HepG2 (cell line): ENCODE results near the gene TSSK6. TPM values are rescaled to one million over a fixed set of nuclear protein-coding genes. Genes with fewer than 3 reads are reported as not detected.

Source experiments
- CAMTA2 ChIP-seq: sonication (generic); formaldehyde crosslinking; IDR thresholded peaks from 2 replicates; pipeline ENCODE4 v1.4.0; 2020; ENCODE audit warnings: mild to moderate bottlenecking, missing genetic modification reagents, borderline replicate concordance
- DNMT3B ChIP-seq: conservative IDR thresholded peaks from 2 replicates; pipeline ENCODE4 v1.6.1; 2016; ENCODE audit warnings: missing biosample characterization, control low read depth
- GLI4 ChIP-seq: sonication (generic); formaldehyde crosslinking; IDR thresholded peaks from 2 replicates; pipeline ENCODE4 v1.5.1; 2020; ENCODE audit warnings: missing genetic modification reagents, mild to moderate bottlenecking, moderate library complexity, borderline replicate concordance
- HNF4G ChIP-seq, 2 experiments: sonication (generic) in 1 of 2; formaldehyde crosslinking in 1 of 2; IDR thresholded peaks; 2 replicates each; pipeline versions ENCODE4 v1.4.0 to v1.6.1; 2011 to 2020; ENCODE audit warnings: borderline replicate concordance in 2 of 2, low read depth in 2 of 2, mild to moderate bottlenecking in 2 of 2, low read length in 1 of 2, missing genetic modification reagents in 1 of 2, moderate library complexity in 1 of 2
- MATR3 ChIP-seq: sonication (generic); formaldehyde crosslinking; IDR thresholded peaks from 2 replicates; pipeline ENCODE4 v1.4.0; 2020; ENCODE audit warnings: missing genetic modification reagents
- MBD4 ChIP-seq: IDR thresholded peaks from 2 replicates; pipeline ENCODE4 v1.6.1; 2012; ENCODE audit warnings: low read length, inconsistent platforms, borderline replicate concordance
- MEIS1 ChIP-seq: sonication (generic); formaldehyde crosslinking; IDR thresholded peaks from 2 replicates; pipeline ENCODE4 v1.9.0; 2021; ENCODE audit warnings: mild to moderate bottlenecking, missing genetic modification reagents, moderate library complexity, borderline replicate concordance
- REL ChIP-seq: sonication (generic); formaldehyde crosslinking; conservative IDR thresholded peaks from 2 replicates; pipeline ENCODE4 v1.8.0; 2022; ENCODE audit warnings: mild to moderate bottlenecking, missing genetic modification reagents, moderate library complexity
- RFX5 ChIP-seq: IDR thresholded peaks from 2 replicates; pipeline ENCODE4 v1.6.1; 2011; ENCODE audit warnings: low read depth, low read length, improper control_type of control experiment
- SP140L ChIP-seq: sonication (generic); formaldehyde crosslinking; IDR thresholded peaks from 2 replicates; pipeline ENCODE4 v1.4.0; 2020; ENCODE audit warnings: missing genetic modification reagents, borderline replicate concordance
- SUZ12 ChIP-seq: fragments of 150-350 bp; IDR thresholded peaks from 2 replicates; pipeline ENCODE4 v1.6.1; 2014; ENCODE audit warnings: low read depth, low read length
- YY1 ChIP-seq: IDR thresholded peaks from 2 replicates; pipeline ENCODE4 v1.6.1; 2011; ENCODE audit warnings: low read length, low read depth, moderate library complexity, mild to moderate bottlenecking; ENCODE audit not compliant: insufficient read depth, insufficient replicate concordance
- ZBTB38 ChIP-seq: sonication (generic); formaldehyde crosslinking; IDR thresholded peaks from 2 replicates; pipeline ENCODE4 v1.5.1; 2020; ENCODE audit warnings: mild to moderate bottlenecking, missing genetic modification reagents
- ZNF331 ChIP-seq: sonication (generic); formaldehyde crosslinking; IDR thresholded peaks from 2 replicates; pipeline ENCODE4 v1.4.0; 2020; ENCODE audit warnings: missing genetic modification reagents
- ZNF652 ChIP-seq: IDR thresholded peaks from 2 replicates; pipeline ENCODE4 v1.6.1; 2016; ENCODE audit warnings: low read depth, borderline replicate concordance
- ZNF672 ChIP-seq: sonication (generic); formaldehyde crosslinking; IDR thresholded peaks from 2 replicates; pipeline ENCODE4 v1.8.1; 2022; ENCODE audit warnings: missing genetic modification reagents
- ZNF83 ChIP-seq: sonication (generic); formaldehyde crosslinking; IDR thresholded peaks from 2 replicates; pipeline ENCODE4 v1.4.0; 2020; ENCODE audit warnings: missing genetic modification reagents, mild to moderate bottlenecking, borderline replicate concordance
- polyA plus RNA-seq, 8 experiments: library from polyadenylated mRNA; depleted of rRNA in 3 of 8; stranded (reverse) in 7 of 8; unstranded in 1 of 8; fragments of >200 nt; fragmentation: Illumina TruSeq in 4 of 8; extraction: Trizol in 4 of 8; gene quantifications; 2 replicates each; pipeline versions ENCODE4 v1.2.1 to v1.2.3, GENCODE V29; 2011 to 2016; ENCODE audit warnings: low read depth in 4 of 8, missing spikeins in 1 of 8, mixed read lengths in 1 of 8; ENCODE audit not compliant: insufficient read depth in 1 of 8
- total RNA-seq, 5 experiments: library from RNA; depleted of rRNA; stranded (reverse); fragments of >200 nt; fragmentation: Illumina TruSeq; extraction: Trizol; gene quantifications; 2 replicates each; pipeline ENCODE4 v1.2.3, GENCODE V29; 2016; ENCODE audit warnings: low read depth in 1 of 5
- TF ChIP-seq, protein P1 (sequence below): IDR thresholded peaks from 2 replicates; pipeline ENCODE4 v1.6.1; 2016; ENCODE audit warnings: missing compliant biosample characterization, missing genetic modification reagents, borderline replicate concordance
- TF ChIP-seq, protein P2 (sequence below): sonication (generic); formaldehyde crosslinking; conservative IDR thresholded peaks from 2 replicates; pipeline ENCODE4 v1.8.0; 2022; ENCODE audit warnings: missing genetic modification reagents
- TF ChIP-seq, protein P3 (sequence below): sonication (generic); formaldehyde crosslinking; IDR thresholded peaks from 2 replicates; pipeline ENCODE4 v1.5.0; 2020; ENCODE audit warnings: missing genetic modification reagents
- TF ChIP-seq, protein P4 (sequence below): sonication (generic); formaldehyde crosslinking; IDR thresholded peaks from 2 replicates; pipeline ENCODE4 v1.4.0; 2020; ENCODE audit warnings: missing genetic modification reagents

TSSK6 gene
- total and polyA plus RNA-seq, 2 of the 13 experiments (the other 11 are each of a cell fraction or from before 2014, with no cell fraction given), result 0.71 to 1.2 TPM

DNA sequence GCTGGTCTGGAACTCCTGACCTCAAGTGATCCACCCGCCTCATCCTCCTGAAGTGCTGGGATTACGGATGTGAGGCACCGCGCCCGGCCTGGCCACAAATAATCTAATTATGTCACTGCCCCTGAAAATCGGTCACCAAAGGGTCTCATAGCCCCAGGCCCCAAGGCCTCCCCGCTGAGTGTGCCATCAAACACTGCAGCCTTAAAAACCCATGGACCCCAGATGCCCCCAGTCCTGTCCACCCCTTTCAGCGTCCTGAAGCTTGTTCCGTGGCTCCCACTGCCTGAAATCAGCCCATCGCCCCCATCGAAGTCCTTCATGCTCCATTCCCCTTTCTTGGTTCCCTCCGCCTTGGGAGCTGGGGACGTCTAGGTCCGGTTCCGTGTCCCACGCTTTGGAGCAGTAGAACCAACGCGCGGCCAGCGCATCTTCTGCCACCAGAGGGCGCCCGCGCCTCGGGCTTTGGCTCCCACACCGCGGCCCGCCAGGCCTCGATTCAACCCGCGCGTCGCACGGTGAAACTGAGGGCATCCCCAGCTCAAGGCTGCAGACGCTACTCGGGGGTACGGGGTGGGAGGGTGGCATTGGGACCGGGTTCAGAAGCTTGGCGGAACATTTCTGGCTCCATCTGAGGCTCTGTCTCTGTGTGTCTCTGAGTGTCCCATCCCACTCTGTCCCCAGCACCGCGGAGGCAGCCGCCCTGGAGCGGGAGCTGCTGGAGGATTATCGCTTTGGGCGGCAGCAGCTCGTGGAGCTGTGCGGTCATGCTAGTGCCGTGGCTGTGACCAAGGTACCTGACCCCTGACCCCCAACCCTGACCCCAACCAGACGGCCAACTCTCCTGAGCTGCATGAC is 16.8 kb upstream of the TSSK6 start (continued):
- TF ChIP-seq, protein P1, sequence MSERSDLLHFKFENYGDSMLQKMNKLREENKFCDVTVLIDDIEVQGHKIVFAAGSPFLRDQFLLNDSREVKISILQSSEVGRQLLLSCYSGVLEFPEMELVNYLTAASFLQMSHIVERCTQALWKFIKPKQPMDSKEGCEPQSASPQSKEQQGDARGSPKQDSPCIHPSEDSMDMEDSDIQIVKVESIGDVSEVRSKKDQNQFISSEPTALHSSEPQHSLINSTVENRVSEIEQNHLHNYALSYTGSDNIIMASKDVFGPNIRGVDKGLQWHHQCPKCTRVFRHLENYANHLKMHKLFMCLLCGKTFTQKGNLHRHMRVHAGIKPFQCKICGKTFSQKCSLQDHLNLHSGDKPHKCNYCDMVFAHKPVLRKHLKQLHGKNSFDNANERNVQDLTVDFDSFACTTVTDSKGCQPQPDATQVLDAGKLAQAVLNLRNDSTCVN (CRISPR knock-in tag), result no peak
- no peak for TF ChIP-seq MEIS1
- peak; percentile 47 for TF ChIP-seq YY1
- TF ChIP-seq ZNF652 (CRISPR knock-in tag), result no peak
- no peak for TF ChIP-seq ZNF83 (CRISPR knock-in tag)
- no peak for TF ChIP-seq CAMTA2
- TF ChIP-seq DNMT3B (CRISPR knock-in tag), result no peak
- TF ChIP-seq, protein P2, sequence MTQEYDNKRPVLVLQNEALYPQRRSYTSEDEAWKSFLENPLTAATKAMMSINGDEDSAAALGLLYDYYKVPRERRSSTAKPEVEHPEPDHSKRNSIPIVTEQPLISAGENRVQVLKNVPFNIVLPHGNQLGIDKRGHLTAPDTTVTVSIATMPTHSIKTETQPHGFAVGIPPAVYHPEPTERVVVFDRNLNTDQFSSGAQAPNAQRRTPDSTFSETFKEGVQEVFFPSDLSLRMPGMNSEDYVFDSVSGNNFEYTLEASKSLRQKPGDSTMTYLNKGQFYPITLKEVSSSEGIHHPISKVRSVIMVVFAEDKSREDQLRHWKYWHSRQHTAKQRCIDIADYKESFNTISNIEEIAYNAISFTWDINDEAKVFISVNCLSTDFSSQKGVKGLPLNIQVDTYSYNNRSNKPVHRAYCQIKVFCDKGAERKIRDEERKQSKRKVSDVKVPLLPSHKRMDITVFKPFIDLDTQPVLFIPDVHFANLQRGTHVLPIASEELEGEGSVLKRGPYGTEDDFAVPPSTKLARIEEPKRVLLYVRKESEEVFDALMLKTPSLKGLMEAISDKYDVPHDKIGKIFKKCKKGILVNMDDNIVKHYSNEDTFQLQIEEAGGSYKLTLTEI (CRISPR knock-in tag), result no peak
- peak; percentile 53; the same call in 1 of the 2 replicates for TF ChIP-seq ZBTB38
- TF ChIP-seq, protein P3, sequence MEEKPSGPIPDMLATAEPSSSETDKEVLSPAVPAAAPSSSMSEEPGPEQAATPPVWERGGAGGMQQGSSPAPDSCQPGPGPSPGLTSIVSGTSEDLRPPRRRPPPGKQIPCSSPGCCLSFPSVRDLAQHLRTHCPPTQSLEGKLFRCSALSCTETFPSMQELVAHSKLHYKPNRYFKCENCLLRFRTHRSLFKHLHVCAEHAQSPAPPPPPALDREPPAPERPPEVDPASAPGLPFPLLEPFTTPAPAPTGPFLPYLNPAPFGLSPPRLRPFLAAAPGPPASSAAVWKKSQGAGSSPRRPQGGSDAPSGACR (CRISPR knock-in tag), result no peak
- TF ChIP-seq ZNF331 (CRISPR knock-in tag), result no peak
- TF ChIP-seq HNF4G (IDR thresholded peaks at IDR 0.05; ENCODE audit: borderline replicate concordance, low read depth, low read length), result no peak
- no peak for TF ChIP-seq HNF4G (CRISPR knock-in tag; IDR thresholded peaks at IDR 0.05; ENCODE audit: borderline replicate concordance, low read depth)
- TF ChIP-seq REL (CRISPR knock-in tag), result no peak
- TF ChIP-seq ZNF672 (CRISPR knock-in tag), result no peak
- no peak for TF ChIP-seq RFX5
- no peak for TF ChIP-seq MATR3 (CRISPR knock-in tag)
- TF ChIP-seq, protein P4, sequence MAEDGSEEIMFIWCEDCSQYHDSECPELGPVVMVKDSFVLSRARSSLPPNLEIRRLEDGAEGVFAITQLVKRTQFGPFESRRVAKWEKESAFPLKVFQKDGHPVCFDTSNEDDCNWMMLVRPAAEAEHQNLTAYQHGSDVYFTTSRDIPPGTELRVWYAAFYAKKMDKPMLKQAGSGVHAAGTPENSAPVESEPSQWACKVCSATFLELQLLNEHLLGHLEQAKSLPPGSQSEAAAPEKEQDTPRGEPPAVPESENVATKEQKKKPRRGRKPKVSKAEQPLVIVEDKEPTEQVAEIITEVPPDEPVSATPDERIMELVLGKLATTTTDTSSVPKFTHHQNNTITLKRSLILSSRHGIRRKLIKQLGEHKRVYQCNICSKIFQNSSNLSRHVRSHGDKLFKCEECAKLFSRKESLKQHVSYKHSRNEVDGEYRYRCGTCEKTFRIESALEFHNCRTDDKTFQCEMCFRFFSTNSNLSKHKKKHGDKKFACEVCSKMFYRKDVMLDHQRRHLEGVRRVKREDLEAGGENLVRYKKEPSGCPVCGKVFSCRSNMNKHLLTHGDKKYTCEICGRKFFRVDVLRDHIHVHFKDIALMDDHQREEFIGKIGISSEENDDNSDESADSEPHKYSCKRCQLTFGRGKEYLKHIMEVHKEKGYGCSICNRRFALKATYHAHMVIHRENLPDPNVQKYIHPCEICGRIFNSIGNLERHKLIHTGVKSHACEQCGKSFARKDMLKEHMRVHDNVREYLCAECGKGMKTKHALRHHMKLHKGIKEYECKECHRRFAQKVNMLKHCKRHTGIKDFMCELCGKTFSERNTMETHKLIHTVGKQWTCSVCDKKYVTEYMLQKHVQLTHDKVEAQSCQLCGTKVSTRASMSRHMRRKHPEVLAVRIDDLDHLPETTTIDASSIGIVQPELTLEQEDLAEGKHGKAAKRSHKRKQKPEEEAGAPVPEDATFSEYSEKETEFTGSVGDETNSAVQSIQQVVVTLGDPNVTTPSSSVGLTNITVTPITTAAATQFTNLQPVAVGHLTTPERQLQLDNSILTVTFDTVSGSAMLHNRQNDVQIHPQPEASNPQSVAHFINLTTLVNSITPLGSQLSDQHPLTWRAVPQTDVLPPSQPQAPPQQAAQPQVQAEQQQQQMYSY (CRISPR knock-in tag), result no peak
- TF ChIP-seq GLI4 (CRISPR knock-in tag), result 0 out of 2 replicates have a peak, but pooled peaks have one; percentile 56
- no peak for TF ChIP-seq SP140L (CRISPR knock-in tag)
- TF ChIP-seq MBD4, result no peak
- TF ChIP-seq SUZ12, result no peak
